Activated CD8-positive, alpha-beta T cell treated with anti-CD3 and anti-CD28 coated beads for 36 hours (primary cell): ENCODE measurements around the gene COL18A1. TPM values are rescaled to one million over a fixed set of nuclear protein-coding genes. Genes with fewer than 3 reads are reported as not detected.

Experiments used
- ATAC-seq: fragments of 200-7000 bp; cut with Tn5 transposase; one replicate; pipeline ENCODE4 v1.10.0; 2021; ENCODE audit warnings: mild to moderate bottlenecking, moderate library complexity
- CTCF ChIA-PET: fragments of 350-600 bp; sonication (Branson Sonifier 250); formaldehyde crosslinking; loops from one replicate; lab custom pipeline; 2021; ENCODE audit warnings: antibody characterized with exemption; lab: Charles Lee
- POLR2A ChIA-PET: fragments of 350-600 bp; sonication (Branson Sonifier 250); formaldehyde crosslinking; loops from one replicate; lab custom pipeline; 2021; ENCODE audit warnings: antibody characterized with exemption; lab: Charles Lee
- DNase-seq: peaks from one replicate; pipeline ENCODE4 v3.0.0-alpha.2; 2020
- H3K27ac Mint-ChIP-seq: one replicate; pipeline ENCODE4 v1.8.0; 2021; ENCODE audit warnings: mild to moderate bottlenecking, mixed read lengths
- H3K27me3 Mint-ChIP-seq: one replicate; pipeline ENCODE4 v1.8.0; 2021; ENCODE audit warnings: mixed read lengths
- H3K36me3 Mint-ChIP-seq: one replicate; pipeline ENCODE4 v1.8.0; 2021; ENCODE audit warnings: low read depth, mixed read lengths
- H3K4me1 Mint-ChIP-seq: one replicate; pipeline ENCODE4 v1.8.0; 2021; ENCODE audit warnings: low read depth, mixed read lengths
- H3K4me3 Mint-ChIP-seq: one replicate; pipeline ENCODE4 v1.8.0; 2021; ENCODE audit warnings: mild to moderate bottlenecking, moderate library complexity, mixed read lengths
- H3K9me3 Mint-ChIP-seq: one replicate; pipeline ENCODE4 v1.8.0; 2021; ENCODE audit warnings: mixed read lengths
- intact Hi-C: fragments of 100-400 bp; cut with micrococcal nuclease; formaldehyde crosslinking; loops from one replicate; pipeline ENCODE4 v1.10.0; 2022
- total RNA-seq, 2 experiments: library from RNA; stranded (reverse); gene quantifications; one replicate each; pipeline ENCODE4 v1.2.3, GENCODE V29; 2021
- TF ChIP-seq, protein P1 (sequence below): fragments of 200-600 bp; IDR thresholded peaks from one replicate; pipeline ENCODE4 v1.8.0; 2022; ENCODE audit warnings: antibody characterized with exemption, mild to moderate bottlenecking

Gene COL18A1
- total RNA-seq, 2 experiments from 2014 or later, result 9.4 to 9.7 TPM

DNA sequence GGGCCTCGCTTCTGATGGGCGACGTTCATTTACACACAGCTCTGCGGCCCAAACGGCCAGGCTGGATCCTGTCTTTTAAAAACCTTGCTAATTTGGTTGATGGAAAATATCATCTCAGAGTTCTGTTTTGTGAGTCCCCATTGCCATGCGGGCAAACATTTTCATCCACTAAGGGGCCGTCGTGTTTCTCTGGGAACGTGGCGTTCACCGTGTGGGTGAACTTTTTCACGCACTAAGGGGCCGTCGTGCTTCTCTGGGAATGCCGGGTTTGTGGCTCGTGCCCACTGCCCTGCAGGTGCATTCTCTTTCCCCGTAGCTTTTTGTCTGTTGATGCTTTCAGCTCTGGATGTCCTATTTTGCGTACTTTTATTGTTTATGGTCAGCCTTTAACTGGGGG is 6.8 kb downstream of the COL18A1 start:
- peaks cover 20% of the 10 kb centered on the region for H3K27me3 Mint-ChIP-seq
- intact Hi-C loops, result no loop called here
- H3K36me3 Mint-ChIP-seq, result no peaks in the 10 kb centered on the region
- H3K4me1 Mint-ChIP-seq, result no peaks in the 10 kb centered on the region
- no peak overlapping the region for H3K4me3 Mint-ChIP-seq
- ChIA-PET POLR2A (no interaction called here), CTCF (interaction anchor here (1.0 kb wide), 1 partner anchor 275 kb away, joined by 3 read pairs; no protein-coding TSS in a partner anchor)
- H3K27ac Mint-ChIP-seq, result no peak overlapping the region
- H3K9me3 Mint-ChIP-seq, result no peaks in the 10 kb centered on the region
- ATAC-seq, result no peak
- TF ChIP-seq, protein P1, sequence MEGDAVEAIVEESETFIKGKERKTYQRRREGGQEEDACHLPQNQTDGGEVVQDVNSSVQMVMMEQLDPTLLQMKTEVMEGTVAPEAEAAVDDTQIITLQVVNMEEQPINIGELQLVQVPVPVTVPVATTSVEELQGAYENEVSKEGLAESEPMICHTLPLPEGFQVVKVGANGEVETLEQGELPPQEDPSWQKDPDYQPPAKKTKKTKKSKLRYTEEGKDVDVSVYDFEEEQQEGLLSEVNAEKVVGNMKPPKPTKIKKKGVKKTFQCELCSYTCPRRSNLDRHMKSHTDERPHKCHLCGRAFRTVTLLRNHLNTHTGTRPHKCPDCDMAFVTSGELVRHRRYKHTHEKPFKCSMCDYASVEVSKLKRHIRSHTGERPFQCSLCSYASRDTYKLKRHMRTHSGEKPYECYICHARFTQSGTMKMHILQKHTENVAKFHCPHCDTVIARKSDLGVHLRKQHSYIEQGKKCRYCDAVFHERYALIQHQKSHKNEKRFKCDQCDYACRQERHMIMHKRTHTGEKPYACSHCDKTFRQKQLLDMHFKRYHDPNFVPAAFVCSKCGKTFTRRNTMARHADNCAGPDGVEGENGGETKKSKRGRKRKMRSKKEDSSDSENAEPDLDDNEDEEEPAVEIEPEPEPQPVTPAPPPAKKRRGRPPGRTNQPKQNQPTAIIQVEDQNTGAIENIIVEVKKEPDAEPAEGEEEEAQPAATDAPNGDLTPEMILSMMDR, result no peak
- no peak for DNase-seq

DNA sequence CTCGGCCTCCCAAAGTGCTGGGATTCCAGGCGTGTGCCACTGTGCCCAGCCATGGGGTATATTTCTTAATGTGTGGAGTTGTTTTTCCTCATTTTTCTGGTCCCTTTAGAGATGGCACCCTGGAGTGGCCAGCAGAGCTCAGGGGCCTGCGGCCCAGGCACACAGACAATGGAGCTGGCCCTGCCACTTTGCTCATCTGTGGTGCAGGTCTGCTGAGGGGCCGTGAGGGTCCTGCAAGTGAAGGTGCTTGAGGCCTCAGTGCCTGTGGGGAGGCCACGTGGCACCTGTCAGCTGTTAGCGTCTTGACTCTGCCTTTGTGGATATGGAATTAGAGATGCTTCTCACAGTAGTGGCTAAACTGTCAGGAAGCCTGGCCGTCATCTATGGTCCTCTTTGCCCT is 7.5 kb downstream of the COL18A1 start:
- intact Hi-C loops, result no loop called here
- H3K27me3 Mint-ChIP-seq, result peaks cover 14% of the 10 kb centered on the region
- no peak for DNase-seq
- H3K27ac Mint-ChIP-seq, result no peak overlapping the region
- H3K36me3 Mint-ChIP-seq, result no peaks in the 10 kb centered on the region
- no peaks in the 10 kb centered on the region for H3K4me1 Mint-ChIP-seq
- H3K4me3 Mint-ChIP-seq, result no peak overlapping the region
- CTCF ChIA-PET, result interaction anchor here (1.0 kb wide), 1 partner anchor 275 kb away, joined by 3 read pairs; no protein-coding TSS in a partner anchor
- TF ChIP-seq, protein P1, result no peak
- H3K9me3 Mint-ChIP-seq, result no peaks in the 10 kb centered on the region
- POLR2A ChIA-PET, result no interaction called here
- no peak for ATAC-seq

DNA sequence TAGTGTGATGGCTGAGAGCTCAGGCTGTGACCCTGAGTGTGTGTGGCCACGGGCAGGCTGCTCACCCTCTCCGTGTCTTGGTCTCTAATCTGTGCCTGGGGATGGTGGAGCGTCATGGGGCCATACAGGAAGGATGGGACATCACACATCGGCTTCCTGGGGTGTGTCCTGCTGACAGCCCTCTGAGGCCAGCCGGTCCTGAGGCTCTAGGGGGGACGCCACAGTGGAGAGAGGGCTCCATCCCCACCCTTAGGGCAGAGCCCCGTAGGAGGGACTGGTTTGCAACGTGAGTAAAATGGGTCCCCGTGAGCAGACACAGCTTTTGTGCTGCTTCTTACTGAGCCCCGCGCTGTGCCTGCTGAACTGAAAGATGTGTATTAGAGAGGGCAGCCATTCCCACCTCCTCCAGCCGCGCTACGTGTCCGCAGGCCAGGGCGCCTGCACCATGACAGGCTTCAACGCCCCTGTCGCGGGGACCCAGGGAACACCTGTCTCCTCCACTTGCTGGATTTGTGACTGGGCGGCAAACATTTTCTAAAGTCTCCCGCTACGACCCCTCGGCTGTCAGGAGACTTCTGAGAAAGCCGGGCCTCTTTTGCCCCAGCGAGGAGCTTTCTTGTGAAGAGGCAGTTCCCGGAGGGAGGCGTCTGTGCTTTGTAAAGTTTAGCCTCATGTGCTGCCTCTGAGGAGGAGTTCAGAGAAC is 8.1 kb downstream of the COL18A1 start:
- Mint-ChIP-seq H3K9me3 (no peaks in the 10 kb centered on the region), H3K27me3 (peaks cover 9% of the 10 kb centered on the region), H3K36me3 (no peaks in the 10 kb centered on the region), H3K27ac (no peak overlapping the region), H3K4me3 (no peak overlapping the region), H3K4me1 (no peaks in the 10 kb centered on the region)
- intact Hi-C loops, result no loop called here
- ATAC-seq (no peak), DNase-seq (no peak)
- ChIA-PET CTCF (interaction anchor here (1.0 kb wide), 1 partner anchor 276 kb away, joined by 3 read pairs; no protein-coding TSS in a partner anchor), POLR2A (no interaction called here)
- TF ChIP-seq, protein P1, result no peak

DNA sequence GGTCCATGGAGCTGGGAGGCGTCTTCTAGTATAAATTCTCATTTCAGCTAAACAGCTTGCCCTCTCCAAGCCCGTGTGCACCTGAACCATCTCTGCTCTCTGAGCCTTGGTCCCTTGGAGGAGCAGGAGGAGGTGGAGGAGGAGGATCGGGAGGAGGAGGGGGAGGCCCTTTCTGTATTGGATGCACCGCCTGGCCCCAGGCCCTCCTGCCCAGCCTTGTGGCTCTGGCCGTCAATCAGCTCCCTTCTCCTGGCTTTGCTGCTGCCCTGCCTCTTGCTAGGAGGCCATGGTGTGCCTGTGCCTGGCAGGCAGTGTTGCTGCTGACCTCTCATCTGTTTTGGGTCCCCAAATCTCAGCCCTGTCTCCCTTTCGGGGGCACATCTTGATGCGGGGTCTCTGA is 9.0 kb downstream of the COL18A1 start:
- H3K9me3 Mint-ChIP-seq, result no peaks in the 10 kb centered on the region
- intact Hi-C loops, result no loop called here
- ATAC-seq (no peak), DNase-seq (no peak)
- no peak overlapping the region for H3K4me3 Mint-ChIP-seq
- H3K4me1 Mint-ChIP-seq, result no peaks in the 10 kb centered on the region
- peaks cover 5% of the 10 kb centered on the region for H3K27me3 Mint-ChIP-seq
- ChIA-PET POLR2A (no interaction called here), CTCF (no interaction called here)
- TF ChIP-seq, protein P1, result no peak
- no peak overlapping the region for H3K27ac Mint-ChIP-seq
- H3K36me3 Mint-ChIP-seq, result no peaks in the 10 kb centered on the region

DNA sequence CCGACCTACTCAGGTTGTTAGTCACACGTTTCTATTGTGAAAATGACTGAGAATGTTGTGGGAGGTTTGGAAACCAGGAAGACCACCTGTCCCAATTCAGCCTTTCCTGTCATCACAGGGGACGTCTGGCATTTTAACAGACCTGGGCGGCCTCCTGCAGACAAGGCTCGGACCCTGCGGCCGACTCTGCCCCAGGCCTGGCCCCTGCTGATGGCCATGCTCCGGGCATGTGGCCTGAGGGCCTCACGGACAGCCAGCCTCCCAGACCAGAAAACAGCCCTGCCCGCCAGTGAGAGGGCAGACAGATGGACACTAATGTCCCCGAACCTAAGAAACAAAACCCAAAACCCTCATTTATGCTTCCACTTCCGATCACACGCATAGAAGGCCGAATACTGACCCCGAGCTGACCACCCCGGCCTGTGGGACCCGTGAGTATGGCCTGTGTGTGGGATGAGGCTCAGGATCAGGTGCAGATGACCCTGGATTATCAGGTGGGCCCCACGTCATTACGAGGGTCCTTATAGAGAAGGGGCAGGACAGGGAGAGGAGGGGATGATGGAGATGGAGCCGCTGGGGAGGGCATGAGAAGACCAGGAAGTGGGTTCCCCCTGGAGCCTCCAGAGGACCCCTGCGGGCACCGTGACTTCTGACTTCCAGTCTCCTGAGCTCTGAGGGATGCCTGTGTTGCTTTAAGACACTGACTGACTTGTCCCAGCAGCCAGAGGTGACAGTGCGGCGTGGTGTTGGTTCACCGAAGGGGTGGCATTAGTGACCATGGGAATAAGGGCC is 9.6 kb downstream of the COL18A1 start:
- ChIA-PET CTCF (no interaction called here), POLR2A (no interaction called here)
- no peaks in the 10 kb centered on the region for H3K36me3 Mint-ChIP-seq
- H3K4me3 Mint-ChIP-seq, result no peak overlapping the region
- H3K9me3 Mint-ChIP-seq, result no peaks in the 10 kb centered on the region
- ATAC-seq (no peak), DNase-seq (no peak)
- peaks cover 3% of the 10 kb centered on the region for H3K27me3 Mint-ChIP-seq
- no peak overlapping the region for H3K27ac Mint-ChIP-seq
- intact Hi-C loops, result no loop called here
- TF ChIP-seq, protein P1, result no peak
- no peaks in the 10 kb centered on the region for H3K4me1 Mint-ChIP-seq
